ENCODE results near the gene CCDC182. TPM values are rescaled to one million over a fixed set of nuclear protein-coding genes. Genes with fewer than 3 reads are reported as not detected.

CCDC182 gene
- total RNA-seq, 1 donor from 2014 or later, result not detected

DNA sequence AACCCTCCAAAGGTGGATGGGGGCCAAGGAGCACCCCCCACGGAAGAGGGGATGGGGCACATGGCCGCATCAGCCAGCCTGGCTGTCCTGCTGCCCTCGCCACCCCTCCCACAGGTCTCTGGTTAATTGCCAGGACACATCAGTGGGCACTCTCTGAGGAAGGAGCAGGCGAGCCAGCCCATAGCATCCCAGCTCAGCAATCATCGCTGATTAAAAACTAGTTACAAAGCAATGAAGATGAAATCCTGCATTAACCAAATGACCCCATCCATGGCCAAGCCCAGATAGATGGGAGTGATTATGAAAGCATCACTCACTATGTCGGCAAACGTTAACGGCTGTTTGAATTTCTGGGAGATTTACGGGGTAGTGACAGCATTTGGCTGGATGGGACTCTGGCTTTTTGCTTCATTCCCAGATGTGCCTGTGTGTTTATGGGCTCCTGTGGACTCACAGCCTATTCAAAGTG, 45.3 kb downstream of the CCDC182 start:
- DNase-seq (ENCODE audit: low read depth) (no peak), FAIRE-seq (no peak)
- H3K27me3 ChIP-seq (ENCODE audit: control insufficient read depth, insufficient read depth, low read length), result no peaks in the 10 kb centered on the region

DNA sequence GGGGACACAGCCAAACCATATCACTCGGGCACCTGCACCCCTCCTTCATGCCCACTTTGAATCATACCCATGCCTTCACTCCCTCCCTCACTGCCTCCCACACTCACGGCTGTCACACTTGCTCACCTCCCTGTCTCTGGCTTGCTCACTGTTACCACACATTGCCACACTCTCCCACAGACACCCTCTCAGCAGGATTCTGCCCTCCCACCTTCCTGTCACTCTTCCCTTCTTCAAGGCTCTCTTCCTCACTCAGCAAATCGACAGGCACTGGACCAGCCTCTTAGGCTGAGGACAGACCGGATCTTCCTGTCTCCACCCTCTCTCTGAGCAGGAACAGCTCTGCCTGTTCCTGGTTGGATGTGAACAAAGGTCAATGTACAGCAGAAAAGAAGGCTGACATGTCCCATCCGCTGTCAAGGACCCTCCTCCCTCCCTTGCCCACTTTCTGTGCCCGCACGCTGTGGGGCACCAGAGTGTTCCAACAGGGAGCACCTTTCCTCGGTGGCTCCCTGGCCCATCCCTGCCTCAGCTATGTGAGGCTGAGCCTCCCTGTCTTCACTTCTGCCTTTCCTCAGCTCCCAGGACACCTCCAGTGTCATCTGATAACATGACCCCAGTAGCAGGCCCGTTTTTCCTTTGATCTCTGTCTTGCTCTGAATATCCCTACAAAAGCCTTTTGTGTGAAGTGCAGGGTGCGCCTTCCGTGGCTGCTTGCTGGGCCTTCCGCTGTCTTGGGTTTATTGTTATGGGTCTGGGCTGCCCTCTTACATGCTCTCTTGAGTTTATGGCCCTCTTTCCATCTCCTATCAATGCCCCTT, 47.0 kb downstream of the CCDC182 start:
- DNase-seq (ENCODE audit: low read depth) (peak; percentile 1), FAIRE-seq (peak; percentile 81)
- H3K4me3 ChIP-seq (ENCODE audit: low read depth, low read length), result no peak overlapping the region
- no peaks in the 10 kb centered on the region for H3K36me3 ChIP-seq (ENCODE audit: control insufficient read depth, insufficient read depth, low read length)
- TF ChIP-seq, protein P1, sequence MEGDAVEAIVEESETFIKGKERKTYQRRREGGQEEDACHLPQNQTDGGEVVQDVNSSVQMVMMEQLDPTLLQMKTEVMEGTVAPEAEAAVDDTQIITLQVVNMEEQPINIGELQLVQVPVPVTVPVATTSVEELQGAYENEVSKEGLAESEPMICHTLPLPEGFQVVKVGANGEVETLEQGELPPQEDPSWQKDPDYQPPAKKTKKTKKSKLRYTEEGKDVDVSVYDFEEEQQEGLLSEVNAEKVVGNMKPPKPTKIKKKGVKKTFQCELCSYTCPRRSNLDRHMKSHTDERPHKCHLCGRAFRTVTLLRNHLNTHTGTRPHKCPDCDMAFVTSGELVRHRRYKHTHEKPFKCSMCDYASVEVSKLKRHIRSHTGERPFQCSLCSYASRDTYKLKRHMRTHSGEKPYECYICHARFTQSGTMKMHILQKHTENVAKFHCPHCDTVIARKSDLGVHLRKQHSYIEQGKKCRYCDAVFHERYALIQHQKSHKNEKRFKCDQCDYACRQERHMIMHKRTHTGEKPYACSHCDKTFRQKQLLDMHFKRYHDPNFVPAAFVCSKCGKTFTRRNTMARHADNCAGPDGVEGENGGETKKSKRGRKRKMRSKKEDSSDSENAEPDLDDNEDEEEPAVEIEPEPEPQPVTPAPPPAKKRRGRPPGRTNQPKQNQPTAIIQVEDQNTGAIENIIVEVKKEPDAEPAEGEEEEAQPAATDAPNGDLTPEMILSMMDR (IDR thresholded peaks at IDR 0.05; ENCODE audit: insufficient read depth, low read length, severe bottlenecking), result no peak
- H3K27me3 ChIP-seq (ENCODE audit: control insufficient read depth, insufficient read depth, low read length), result no peaks in the 10 kb centered on the region

More for the DNA sequence above, 45.3 kb downstream of the CCDC182 start:
- no peaks in the 10 kb centered on the region for H3K36me3 ChIP-seq (ENCODE audit: control insufficient read depth, insufficient read depth, low read length)
- H3K4me3 ChIP-seq (ENCODE audit: low read depth, low read length), result no peak overlapping the region
- TF ChIP-seq, protein P1 (IDR thresholded peaks at IDR 0.05; ENCODE audit: insufficient read depth, low read length, severe bottlenecking), result no peak

DNA sequence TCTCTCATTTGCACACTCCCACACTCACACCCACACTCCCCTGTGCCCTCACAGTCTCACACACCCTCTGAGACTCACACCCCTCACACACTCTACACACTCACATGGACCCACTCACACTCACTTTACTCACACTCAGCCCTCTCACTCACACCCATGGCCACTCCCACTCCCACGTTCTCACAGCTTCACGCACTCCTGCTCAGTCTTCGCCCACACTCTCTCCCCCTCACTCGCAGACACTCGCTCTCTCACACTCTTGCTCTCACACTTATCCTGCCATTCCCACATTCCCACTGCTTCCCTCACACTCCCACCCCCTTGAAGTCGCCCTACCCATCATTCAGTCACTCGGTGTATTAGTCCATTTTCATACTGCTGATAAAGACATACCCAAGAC, 47.9 kb downstream of the CCDC182 start:
- DNase-seq (ENCODE audit: low read depth), result no peak
- TF ChIP-seq, protein P1 (IDR thresholded peaks at IDR 0.05; ENCODE audit: insufficient read depth, low read length, severe bottlenecking), result no peak
- no peaks in the 10 kb centered on the region for H3K36me3 ChIP-seq (ENCODE audit: control insufficient read depth, insufficient read depth, low read length)
- H3K27me3 ChIP-seq (ENCODE audit: control insufficient read depth, insufficient read depth, low read length), result no peaks in the 10 kb centered on the region
- no peak for FAIRE-seq
- H3K4me3 ChIP-seq (ENCODE audit: low read depth, low read length), result no peak overlapping the region

DNA sequence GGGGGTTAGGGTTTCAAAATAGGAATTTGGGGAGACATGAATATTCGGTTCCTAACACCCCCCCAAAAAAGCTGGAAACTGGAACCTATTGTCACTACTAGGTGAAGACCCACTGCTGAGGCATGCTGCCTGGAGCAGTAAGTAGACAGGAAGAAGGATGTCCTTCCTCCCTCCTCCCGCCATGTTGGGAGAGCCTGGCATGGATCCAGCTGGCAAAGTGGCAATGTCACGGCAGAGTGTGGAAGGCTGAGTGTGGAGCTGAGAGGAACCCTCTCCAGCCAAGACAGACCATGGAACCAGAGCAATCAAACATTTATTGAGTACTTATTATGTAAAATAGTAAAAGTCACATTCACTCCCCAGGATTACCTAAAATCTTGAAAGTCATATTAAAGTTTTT, 49.0 kb downstream of the CCDC182 start:
- DNase-seq (ENCODE audit: low read depth), result no peak
- no peaks in the 10 kb centered on the region for H3K27me3 ChIP-seq (ENCODE audit: control insufficient read depth, insufficient read depth, low read length)
- TF ChIP-seq, protein P1 (IDR thresholded peaks at IDR 0.05; ENCODE audit: insufficient read depth, low read length, severe bottlenecking), result no peak
- no peak for FAIRE-seq
- no peaks in the 10 kb centered on the region for H3K36me3 ChIP-seq (ENCODE audit: control insufficient read depth, insufficient read depth, low read length)
- no peak overlapping the region for H3K4me3 ChIP-seq (ENCODE audit: low read depth, low read length)

Other genes with a start within 250 kb of the CCDC182 start
- 40.5 and 49.7 TPM in 2 replicates for gene MRPS23, start 104.7 kb upstream of the CCDC182 start, total RNA-seq
- 3.4 and 6.9 TPM in 2 replicates for gene CUEDC1, start 210.1 kb upstream of the CCDC182 start, total RNA-seq
- gene VEZF1, start 243.0 kb upstream of the CCDC182 start, total RNA-seq, result 17.3 and 23.2 TPM in 2 replicates